HepG2 (cell line): Measurements from ENCODE around the gene INTS1. TPM values are rescaled to one million over a fixed set of nuclear protein-coding genes. Genes with fewer than 3 reads are reported as not detected.
A peak's percentile ranks its signal among the peaks of the same experiment; 100 is the strongest.

Experiments
- HES4 ChIP-seq: sonication (generic); formaldehyde crosslinking; IDR thresholded peaks from 2 replicates; pipeline ENCODE4 v1.9.0; 2021; ENCODE audit warnings: mild to moderate bottlenecking, missing genetic modification reagents, borderline replicate concordance
- HMGXB4 ChIP-seq, 2 experiments: sonication (generic) in 1 of 2; formaldehyde crosslinking in 1 of 2; IDR thresholded peaks; 2 replicates each; pipeline versions ENCODE4 v1.4.0 to v1.6.1; 2018 to 2020; ENCODE audit warnings: missing genetic modification reagents in 2 of 2, borderline replicate concordance in 1 of 2, low read depth in 1 of 2, mild to moderate bottlenecking in 1 of 2, missing biosample characterization in 1 of 2
- MIER3 ChIP-seq: IDR thresholded peaks from 2 replicates; pipeline ENCODE4 v1.6.1; 2016; ENCODE audit warnings: missing compliant biosample characterization, borderline replicate concordance
- POGZ ChIP-seq: sonication (generic); formaldehyde crosslinking; IDR thresholded peaks from 2 replicates; pipeline ENCODE4 v1.4.0; 2020; ENCODE audit warnings: mild to moderate bottlenecking, missing genetic modification reagents
- POLR2A ChIP-seq, 2 experiments: IDR thresholded peaks; 2 replicates each; pipeline ENCODE4 v1.6.1; 2011; ENCODE audit warnings: low read depth in 2 of 2, low read length in 2 of 2, mild to moderate bottlenecking in 1 of 2, moderate library complexity in 1 of 2; ENCODE audit not compliant: insufficient read depth in 1 of 2
- SNRNP70 ChIP-seq: fragments of 200-400 bp; formaldehyde crosslinking; IDR thresholded peaks from 2 replicates; pipeline ENCODE4 v1.6.1; 2017; ENCODE audit warnings: mild to moderate bottlenecking, low read depth, low read length, moderate library complexity
- ZNF143 ChIP-seq: sonication (generic); formaldehyde crosslinking; IDR thresholded peaks from 2 replicates; pipeline ENCODE4 v1.4.0; 2020; ENCODE audit warnings: missing genetic modification reagents
- ZNF253 ChIP-seq: sonication (generic); formaldehyde crosslinking; IDR thresholded peaks from 2 replicates; pipeline ENCODE4 v1.8.0; 2022; ENCODE audit warnings: mild to moderate bottlenecking, missing genetic modification reagents, borderline replicate concordance
- ZNF691 ChIP-seq: sonication (generic); formaldehyde crosslinking; IDR thresholded peaks from 2 replicates; pipeline ENCODE4 v1.4.0; 2020; ENCODE audit warnings: missing genetic modification reagents, low read depth, mild to moderate bottlenecking, borderline replicate concordance
- polyA plus RNA-seq, 8 experiments: library from polyadenylated mRNA; depleted of rRNA in 3 of 8; stranded (reverse) in 7 of 8; unstranded in 1 of 8; fragments of >200 nt; fragmentation: Illumina TruSeq in 4 of 8; extraction: Trizol in 4 of 8; gene quantifications; 2 replicates each; pipeline versions ENCODE4 v1.2.1 to v1.2.3, GENCODE V29; 2011 to 2016; ENCODE audit warnings: low read depth in 4 of 8, missing spikeins in 1 of 8, mixed read lengths in 1 of 8; ENCODE audit not compliant: insufficient read depth in 1 of 8
- total RNA-seq, 5 experiments: library from RNA; depleted of rRNA; stranded (reverse); fragments of >200 nt; fragmentation: Illumina TruSeq; extraction: Trizol; gene quantifications; 2 replicates each; pipeline ENCODE4 v1.2.3, GENCODE V29; 2016; ENCODE audit warnings: low read depth in 1 of 5
- TF ChIP-seq, protein P1 (sequence below): sonication (generic); formaldehyde crosslinking; IDR thresholded peaks from 2 replicates; pipeline ENCODE4 v1.4.0; 2020; ENCODE audit warnings: mild to moderate bottlenecking, missing genetic modification reagents
- TF ChIP-seq, protein P2 (sequence below): sonication (generic); formaldehyde crosslinking; IDR thresholded peaks from 2 replicates; pipeline ENCODE4 v1.4.0; 2020; ENCODE audit warnings: missing genetic modification reagents
- TF ChIP-seq, protein P3 (sequence below): IDR thresholded peaks from 2 replicates; pipeline ENCODE4 v1.6.1; 2016; ENCODE audit warnings: missing compliant biosample characterization, missing genetic modification reagents, borderline replicate concordance
- TF ChIP-seq, protein P4 (sequence below): sonication (generic); formaldehyde crosslinking; IDR thresholded peaks from 2 replicates; pipeline ENCODE4 v1.5.0; 2020; ENCODE audit warnings: missing genetic modification reagents

The INTS1 gene
- total and polyA plus RNA-seq, 2 of the 13 experiments (the other 11 are each of a cell fraction or from before 2014, with no cell fraction given), result 13.7 to 29.0 TPM

DNA sequence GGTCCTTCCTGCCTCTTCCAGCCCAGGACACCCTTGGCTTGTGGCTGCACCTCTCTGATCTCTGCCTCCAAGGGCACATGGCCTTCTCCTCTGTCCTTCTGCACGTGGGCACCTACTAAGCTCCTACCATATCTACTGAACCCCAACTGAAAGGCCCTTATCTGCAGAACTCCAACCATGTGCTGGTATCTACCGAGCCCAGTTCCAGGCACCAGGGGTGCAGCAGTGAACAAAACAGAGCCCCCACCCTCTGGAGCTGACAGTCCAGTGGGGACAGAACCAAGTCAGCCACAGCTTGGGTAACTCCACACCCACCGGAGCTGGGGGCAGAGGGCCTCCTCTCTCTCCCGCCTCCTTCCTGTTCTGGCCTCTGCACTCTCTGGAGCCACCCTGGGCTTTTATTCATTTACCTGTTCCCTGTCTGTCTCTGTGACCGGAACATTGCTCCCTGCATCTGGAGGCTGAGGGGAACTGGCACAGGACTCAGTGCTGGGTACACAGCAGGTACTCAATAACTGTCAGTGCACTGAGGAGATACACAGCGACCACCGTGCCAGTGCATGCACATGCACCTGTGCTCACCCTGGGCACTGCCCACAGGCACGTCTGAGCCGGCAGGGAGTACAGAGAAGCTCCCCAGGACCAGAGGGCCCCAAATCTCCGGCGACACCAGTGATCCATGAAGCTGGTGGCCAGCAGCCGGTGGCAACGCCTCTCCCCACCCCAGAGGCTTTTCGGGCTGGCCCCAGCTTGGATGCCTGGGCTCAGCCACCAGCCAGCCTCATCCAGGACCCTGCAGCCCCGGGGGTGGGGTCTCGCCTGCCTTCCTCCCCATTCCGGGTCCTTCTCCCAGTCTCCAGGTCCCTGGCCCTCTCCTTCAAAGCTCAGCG lies 46.9 kb downstream of the INTS1 start (continued):
- TF ChIP-seq, protein P1, sequence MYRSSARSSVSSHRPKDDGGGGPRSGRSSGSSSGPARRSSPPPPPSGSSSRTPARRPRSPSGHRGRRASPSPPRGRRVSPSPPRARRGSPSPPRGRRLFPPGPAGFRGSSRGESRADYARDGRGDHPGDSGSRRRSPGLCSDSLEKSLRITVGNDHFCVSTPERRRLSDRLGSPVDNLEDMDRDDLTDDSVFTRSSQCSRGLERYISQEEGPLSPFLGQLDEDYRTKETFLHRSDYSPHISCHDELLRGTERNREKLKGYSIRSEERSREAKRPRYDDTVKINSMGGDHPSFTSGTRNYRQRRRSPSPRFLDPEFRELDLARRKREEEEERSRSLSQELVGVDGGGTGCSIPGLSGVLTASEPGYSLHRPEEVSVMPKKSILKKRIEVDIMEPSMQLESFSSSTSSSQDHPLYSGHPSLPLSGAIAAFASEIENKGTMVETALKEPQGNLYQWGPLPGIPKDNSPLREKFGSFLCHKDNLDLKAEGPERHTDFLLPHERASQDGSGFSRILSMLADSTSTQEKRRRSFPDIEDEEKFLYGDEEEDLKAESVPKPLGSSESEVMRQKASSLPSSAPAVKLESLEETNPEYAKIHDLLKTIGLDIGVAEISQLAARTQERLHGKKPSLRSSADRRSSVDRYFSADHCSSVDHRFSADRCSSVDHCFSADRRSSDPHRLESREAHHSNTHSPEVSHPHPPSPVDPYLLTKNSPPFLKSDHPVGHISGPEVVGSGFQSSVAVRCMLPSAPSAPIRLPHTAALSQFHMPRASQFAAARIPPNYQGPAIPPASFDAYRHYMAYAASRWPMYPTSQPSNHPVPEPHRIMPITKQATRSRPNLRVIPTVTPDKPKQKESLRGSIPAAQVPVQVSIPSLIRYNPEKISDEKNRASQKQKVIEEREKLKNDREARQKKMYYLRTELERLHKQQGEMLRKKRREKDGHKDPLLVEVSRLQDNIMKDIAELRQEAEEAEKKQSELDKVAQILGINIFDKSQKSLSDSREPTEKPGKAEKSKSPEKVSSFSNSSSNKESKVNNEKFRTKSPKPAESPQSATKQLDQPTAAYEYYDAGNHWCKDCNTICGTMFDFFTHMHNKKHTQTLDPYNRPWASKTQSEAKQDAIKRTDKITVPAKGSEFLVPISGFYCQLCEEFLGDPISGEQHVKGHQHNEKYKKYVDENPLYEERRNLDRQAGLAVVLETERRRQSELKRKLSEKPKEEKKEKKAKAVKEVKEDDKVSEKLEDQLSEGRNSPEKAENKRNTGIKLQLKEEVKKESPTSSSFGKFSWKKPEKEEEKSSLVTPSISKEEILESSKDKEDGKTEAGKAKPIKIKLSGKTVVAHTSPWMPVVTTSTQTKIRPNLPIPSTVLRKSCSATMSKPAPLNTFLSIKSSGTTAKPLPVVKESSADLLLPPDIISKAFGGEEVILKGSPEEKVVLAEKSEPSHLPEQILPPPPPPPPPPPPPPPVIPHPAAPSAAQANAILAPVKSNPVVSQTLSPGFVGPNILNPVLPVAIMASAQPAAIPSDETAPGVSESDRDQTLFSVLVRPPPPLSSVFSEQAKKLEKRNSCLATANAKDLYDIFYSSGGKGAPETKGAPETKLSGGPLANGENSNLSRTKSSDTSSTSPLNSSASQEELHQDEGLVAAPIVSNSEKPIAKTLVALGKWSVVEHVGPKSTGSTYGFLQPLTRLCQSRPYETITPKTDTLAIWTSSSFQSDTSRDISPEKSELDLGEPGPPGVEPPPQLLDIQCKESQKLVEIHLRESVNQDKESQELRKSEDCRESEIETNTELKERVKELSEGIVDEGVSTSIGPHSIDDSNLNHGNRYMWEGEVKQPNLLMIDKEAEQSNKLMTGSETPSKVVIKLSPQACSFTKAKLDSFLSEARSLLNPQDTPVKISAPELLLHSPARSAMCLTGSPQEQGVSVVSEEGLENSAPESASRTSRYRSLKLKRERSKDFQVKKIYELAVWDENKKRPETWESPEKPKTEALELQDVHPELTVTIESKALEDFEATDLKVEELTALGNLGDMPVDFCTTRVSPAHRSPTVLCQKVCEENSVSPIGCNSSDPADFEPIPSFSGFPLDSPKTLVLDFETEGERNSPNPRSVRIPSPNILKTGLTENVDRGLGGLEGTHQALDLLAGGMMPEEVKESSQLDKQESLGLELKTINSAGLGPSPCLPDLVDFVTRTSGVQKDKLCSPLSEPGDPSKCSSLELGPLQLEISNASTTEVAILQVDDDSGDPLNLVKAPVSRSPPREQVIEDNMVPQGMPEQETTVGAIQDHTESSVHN, result no peak
- TF ChIP-seq ZNF691, result peak; percentile 68; the same call in 1 of the 2 replicates
- TF ChIP-seq HES4 (CRISPR knock-in tag), result no peak
- TF ChIP-seq HMGXB4 (CRISPR knock-in tag; IDR thresholded peaks at IDR 0.05; ENCODE audit: borderline replicate concordance in 1 of 2, low read depth in 1 of 2), result peak in 1 of 2 experiments; percentile 39; a peak in 1 of 4 replicates
- TF ChIP-seq ZNF143 (CRISPR knock-in tag), result no peak
- TF ChIP-seq SNRNP70, result no peak
- TF ChIP-seq, protein P2, sequence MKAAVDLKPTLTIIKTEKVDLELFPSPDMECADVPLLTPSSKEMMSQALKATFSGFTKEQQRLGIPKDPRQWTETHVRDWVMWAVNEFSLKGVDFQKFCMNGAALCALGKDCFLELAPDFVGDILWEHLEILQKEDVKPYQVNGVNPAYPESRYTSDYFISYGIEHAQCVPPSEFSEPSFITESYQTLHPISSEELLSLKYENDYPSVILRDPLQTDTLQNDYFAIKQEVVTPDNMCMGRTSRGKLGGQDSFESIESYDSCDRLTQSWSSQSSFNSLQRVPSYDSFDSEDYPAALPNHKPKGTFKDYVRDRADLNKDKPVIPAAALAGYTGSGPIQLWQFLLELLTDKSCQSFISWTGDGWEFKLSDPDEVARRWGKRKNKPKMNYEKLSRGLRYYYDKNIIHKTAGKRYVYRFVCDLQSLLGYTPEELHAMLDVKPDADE (CRISPR knock-in tag), result no peak
- no peak for TF ChIP-seq POLR2A (IDR thresholded peaks at IDR 0.05; ENCODE audit: insufficient read depth in 1 of 2, low read depth in 2 of 2, low read length in 2 of 2)
- TF ChIP-seq, protein P3, sequence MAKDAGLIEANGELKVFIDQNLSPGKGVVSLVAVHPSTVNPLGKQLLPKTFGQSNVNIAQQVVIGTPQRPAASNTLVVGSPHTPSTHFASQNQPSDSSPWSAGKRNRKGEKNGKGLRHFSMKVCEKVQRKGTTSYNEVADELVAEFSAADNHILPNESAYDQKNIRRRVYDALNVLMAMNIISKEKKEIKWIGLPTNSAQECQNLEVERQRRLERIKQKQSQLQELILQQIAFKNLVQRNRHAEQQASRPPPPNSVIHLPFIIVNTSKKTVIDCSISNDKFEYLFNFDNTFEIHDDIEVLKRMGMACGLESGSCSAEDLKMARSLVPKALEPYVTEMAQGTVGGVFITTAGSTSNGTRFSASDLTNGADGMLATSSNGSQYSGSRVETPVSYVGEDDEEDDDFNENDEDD (CRISPR knock-in tag), result peak; percentile 54; the same call in 1 of the 2 replicates
- no peak for TF ChIP-seq MIER3 (CRISPR knock-in tag)
- TF ChIP-seq ZNF253 (CRISPR knock-in tag), result no peak
- no peak for TF ChIP-seq POGZ (CRISPR knock-in tag)
- TF ChIP-seq, protein P4, sequence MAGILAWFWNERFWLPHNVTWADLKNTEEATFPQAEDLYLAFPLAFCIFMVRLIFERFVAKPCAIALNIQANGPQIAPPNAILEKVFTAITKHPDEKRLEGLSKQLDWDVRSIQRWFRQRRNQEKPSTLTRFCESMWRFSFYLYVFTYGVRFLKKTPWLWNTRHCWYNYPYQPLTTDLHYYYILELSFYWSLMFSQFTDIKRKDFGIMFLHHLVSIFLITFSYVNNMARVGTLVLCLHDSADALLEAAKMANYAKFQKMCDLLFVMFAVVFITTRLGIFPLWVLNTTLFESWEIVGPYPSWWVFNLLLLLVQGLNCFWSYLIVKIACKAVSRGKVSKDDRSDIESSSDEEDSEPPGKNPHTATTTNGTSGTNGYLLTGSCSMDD (CRISPR knock-in tag), result no peak
